Liver (tissue), 9 donors: Measurements from ENCODE around the gene TUBGCP6. TPM values are rescaled to one million over a fixed set of nuclear protein-coding genes. Genes with fewer than 3 reads are reported as not detected.

Experiments
- DNase-seq: peaks from one replicate; pipeline ENCODE4 v3.0.0-alpha.2; 2017; ENCODE audit warnings: low spot score
- H3K27ac ChIP-seq, 2 donors: one replicate each; pipeline ENCODE4 v1.7.0; 2013; ENCODE audit warnings: inconsistent platforms in 2 of 2, low read length in 2 of 2, control low read depth in 1 of 2, low read depth in 1 of 2, mild to moderate bottlenecking in 1 of 2
- H3K27me3 ChIP-seq, 4 donors: one replicate each; pipeline versions ENCODE4 v1.6.1 to v1.7.0; 2013; ENCODE audit warnings: low read length in 3 of 4, inconsistent platforms in 1 of 4, mild to moderate bottlenecking in 1 of 4, moderate library complexity in 1 of 4; ENCODE audit not compliant: control insufficient read depth in 4 of 4, insufficient read depth in 4 of 4
- H3K36me3 ChIP-seq, 4 donors: one replicate each; pipeline versions ENCODE4 v1.6.1 to v1.7.0; 2013; ENCODE audit warnings: low read length in 3 of 4, mild to moderate bottlenecking in 3 of 4, low read depth in 1 of 4, moderate library complexity in 1 of 4; ENCODE audit not compliant: control insufficient read depth in 4 of 4, insufficient read depth in 3 of 4
- H3K4me1 ChIP-seq, 4 donors: one replicate each; pipeline versions ENCODE4 v1.6.1 to v1.7.0; 2013; ENCODE audit warnings: low read length in 3 of 4, mild to moderate bottlenecking in 3 of 4, moderate library complexity in 1 of 4; ENCODE audit not compliant: control insufficient read depth in 4 of 4, insufficient read depth in 4 of 4
- H3K4me3 ChIP-seq, 3 donors: one replicate each; pipeline versions ENCODE4 v1.6.1 to v1.7.0; 2013; ENCODE audit warnings: low read length in 3 of 3, control low read depth in 1 of 3, low read depth in 1 of 3, mild to moderate bottlenecking in 1 of 3
- H3K9ac ChIP-seq, 2 donors: one replicate each; pipeline ENCODE4 v1.7.0; 2013; ENCODE audit warnings: low read length in 2 of 2, mild to moderate bottlenecking in 2 of 2, moderate library complexity in 2 of 2, control low read depth in 1 of 2, low read depth in 1 of 2
- H3K9me3 ChIP-seq, 4 donors: one replicate each; pipeline versions ENCODE4 v1.6.1 to v1.7.0; 2013; ENCODE audit warnings: low read length in 3 of 4; ENCODE audit not compliant: control insufficient read depth in 4 of 4
- EGR1 ChIP-seq, 2 donors: IDR thresholded peaks; 2 replicates each; pipeline ENCODE4 v1.6.1; 2016 to 2018; ENCODE audit warnings: antibody characterized with exemption in 2 of 2, low read depth in 2 of 2
- FOXA1 ChIP-seq: IDR thresholded peaks from 2 replicates; pipeline ENCODE4 v1.6.1; 2016; ENCODE audit warnings: antibody characterized with exemption
- FOXA2 ChIP-seq: IDR thresholded peaks from 2 replicates; pipeline ENCODE4 v1.6.1; 2016; ENCODE audit warnings: antibody characterized with exemption
- GABPA ChIP-seq, 2 donors: IDR thresholded peaks in 1 of 2; conservative IDR thresholded peaks in 1 of 2; 2 replicates each; pipeline ENCODE4 v1.6.1; 2016; ENCODE audit warnings: antibody characterized with exemption in 2 of 2, mild to moderate bottlenecking in 1 of 2, moderate library complexity in 1 of 2
- HNF4A ChIP-seq, 2 donors: conservative IDR thresholded peaks; 2 replicates each; pipeline ENCODE4 v1.6.1; 2016; ENCODE audit warnings: antibody characterized with exemption in 2 of 2, mild to moderate bottlenecking in 2 of 2
- HNF4G ChIP-seq: IDR thresholded peaks from 2 replicates; pipeline ENCODE4 v1.6.1; 2016; ENCODE audit warnings: antibody characterized with exemption
- JUND ChIP-seq, 2 donors: IDR thresholded peaks; 2 replicates each; pipeline ENCODE4 v1.6.1; 2016; ENCODE audit warnings: antibody characterized with exemption in 2 of 2
- NR2F2 ChIP-seq: IDR thresholded peaks from 2 replicates; pipeline ENCODE4 v1.6.1; 2016; ENCODE audit warnings: antibody characterized with exemption
- RAD21 ChIP-seq, 2 donors: IDR thresholded peaks; 2 replicates each; pipeline ENCODE4 v1.6.1; 2016; ENCODE audit warnings: antibody characterized with exemption in 2 of 2, mild to moderate bottlenecking in 2 of 2
- RXRA ChIP-seq, 2 donors: IDR thresholded peaks; 2 replicates each; pipeline ENCODE4 v1.6.1; 2017 to 2018; ENCODE audit warnings: antibody characterized with exemption in 2 of 2, mild to moderate bottlenecking in 1 of 2
- SP1 ChIP-seq: IDR thresholded peaks from 2 replicates; pipeline ENCODE4 v1.6.1; 2018; ENCODE audit warnings: antibody characterized with exemption, mild to moderate bottlenecking
- TAF1 ChIP-seq: conservative IDR thresholded peaks from 2 replicates; pipeline ENCODE4 v1.6.1; 2016; ENCODE audit warnings: antibody characterized with exemption, mild to moderate bottlenecking
- YY1 ChIP-seq: IDR thresholded peaks from 2 replicates; pipeline ENCODE4 v1.6.1; 2016; ENCODE audit warnings: antibody characterized with exemption, mild to moderate bottlenecking
- WGBS: extraction: QIAGEN DNeasy Blood & Tissue Kit; methylation state at CpG from one replicate; pipeline ENCODE4 v1.1.7; 2013; 5-methylcytosine and 5-hydroxymethylcytosine counted together
- polyA plus RNA-seq, 2 donors: library from polyadenylated mRNA; stranded (reverse) in 1 of 2; unstranded in 1 of 2; fragments of 200-250 nt in 1 of 2; fragments of >200 nt in 1 of 2; fragmentation: Nextera tagmentation in 1 of 2; extraction: Ambion mirVana in 1 of 2; gene quantifications; one replicate each; pipeline versions ENCODE4 v1.2.1 to v1.2.3, GENCODE V29; 2013 to 2015
- total RNA-seq, 2 donors: library from RNA; depleted of rRNA; stranded (reverse); fragments of >200 nt; gene quantifications; one replicate each; pipeline ENCODE4 v1.2.3, GENCODE V29; 2014
- TF ChIP-seq, protein P1 (sequence below): IDR thresholded peaks from 2 replicates; pipeline ENCODE4 v1.6.1; 2016; ENCODE audit warnings: antibody characterized with exemption, mild to moderate bottlenecking
- TF ChIP-seq, protein P2 (sequence below): IDR thresholded peaks from 2 replicates; pipeline ENCODE4 v1.6.1; 2016; ENCODE audit warnings: antibody characterized with exemption
- TF ChIP-seq, protein P3 (sequence below): fragments of 150-350 bp; IDR thresholded peaks from 2 replicates; pipeline ENCODE4 v1.5.1; 2017; ENCODE audit warnings: improper control_type of control experiment, low read depth, low read length; ENCODE audit not compliant: missing input control
- TF ChIP-seq, protein P4 (sequence below): IDR thresholded peaks from 2 replicates; pipeline ENCODE4 v1.6.1; 2016; ENCODE audit warnings: antibody characterized with exemption
- TF ChIP-seq, protein P5 (sequence below): IDR thresholded peaks from 2 replicates; pipeline ENCODE4 v1.6.1; 2016; ENCODE audit warnings: antibody characterized with exemption
- donor health status: healthy.
- donor health status: healthy.
- donor health status: healthy.
- donor health status: healthy.
- donor health status: healthy.

Gene TUBGCP6
- total and polyA plus RNA-seq, 4 donors: 9.3 to 31.7 (median 16.4) TPM

DNA sequence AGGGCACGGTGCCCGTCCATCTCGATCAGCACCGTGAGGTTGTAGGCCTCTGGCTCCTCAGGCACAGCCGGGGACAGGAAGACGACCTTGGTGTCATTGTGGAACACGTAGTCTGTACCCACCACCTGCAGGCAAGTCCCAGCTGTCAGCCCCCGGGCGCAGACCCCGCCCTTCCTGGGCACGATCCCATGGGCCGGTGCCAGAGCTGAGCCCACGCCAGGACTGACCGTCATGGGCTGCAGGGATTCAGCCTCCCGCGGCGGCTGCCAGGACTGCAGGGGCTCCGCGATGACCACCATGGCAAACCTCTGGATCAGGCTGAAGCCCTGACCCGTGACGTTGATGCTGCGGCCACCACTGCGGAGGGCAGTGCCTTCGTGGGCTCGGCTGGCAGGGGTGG, 37.1 kb upstream of the TUBGCP6 start:
- Histone ChIP-seq H3K4me3 (no peak overlapping the region), H3K36me3 (peaks cover 18 to 82% (median 40%) of the 10 kb centered on the region in 4 donors), H3K4me1 (no peaks in the 10 kb centered on the region), H3K9ac (no peak overlapping the region), H3K27me3 (no peaks in the 10 kb centered on the region), H3K27ac (no peak overlapping the region), H3K9me3 (no peaks in the 10 kb centered on the region)
- DNase-seq: no peak
- no peak for TF ChIP-seq NR2F2
- TF ChIP-seq, protein P1, sequence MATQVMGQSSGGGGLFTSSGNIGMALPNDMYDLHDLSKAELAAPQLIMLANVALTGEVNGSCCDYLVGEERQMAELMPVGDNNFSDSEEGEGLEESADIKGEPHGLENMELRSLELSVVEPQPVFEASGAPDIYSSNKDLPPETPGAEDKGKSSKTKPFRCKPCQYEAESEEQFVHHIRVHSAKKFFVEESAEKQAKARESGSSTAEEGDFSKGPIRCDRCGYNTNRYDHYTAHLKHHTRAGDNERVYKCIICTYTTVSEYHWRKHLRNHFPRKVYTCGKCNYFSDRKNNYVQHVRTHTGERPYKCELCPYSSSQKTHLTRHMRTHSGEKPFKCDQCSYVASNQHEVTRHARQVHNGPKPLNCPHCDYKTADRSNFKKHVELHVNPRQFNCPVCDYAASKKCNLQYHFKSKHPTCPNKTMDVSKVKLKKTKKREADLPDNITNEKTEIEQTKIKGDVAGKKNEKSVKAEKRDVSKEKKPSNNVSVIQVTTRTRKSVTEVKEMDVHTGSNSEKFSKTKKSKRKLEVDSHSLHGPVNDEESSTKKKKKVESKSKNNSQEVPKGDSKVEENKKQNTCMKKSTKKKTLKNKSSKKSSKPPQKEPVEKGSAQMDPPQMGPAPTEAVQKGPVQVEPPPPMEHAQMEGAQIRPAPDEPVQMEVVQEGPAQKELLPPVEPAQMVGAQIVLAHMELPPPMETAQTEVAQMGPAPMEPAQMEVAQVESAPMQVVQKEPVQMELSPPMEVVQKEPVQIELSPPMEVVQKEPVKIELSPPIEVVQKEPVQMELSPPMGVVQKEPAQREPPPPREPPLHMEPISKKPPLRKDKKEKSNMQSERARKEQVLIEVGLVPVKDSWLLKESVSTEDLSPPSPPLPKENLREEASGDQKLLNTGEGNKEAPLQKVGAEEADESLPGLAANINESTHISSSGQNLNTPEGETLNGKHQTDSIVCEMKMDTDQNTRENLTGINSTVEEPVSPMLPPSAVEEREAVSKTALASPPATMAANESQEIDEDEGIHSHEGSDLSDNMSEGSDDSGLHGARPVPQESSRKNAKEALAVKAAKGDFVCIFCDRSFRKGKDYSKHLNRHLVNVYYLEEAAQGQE: no peak
- TF ChIP-seq SP1: no peak
- no peak for TF ChIP-seq EGR1 (IDR thresholded peaks at IDR 0.05; ENCODE audit: low read depth in 2 of 2)
- no peak for TF ChIP-seq YY1
- TF ChIP-seq RAD21 (IDR thresholded peaks at IDR 0.05): no peak
- TF ChIP-seq, protein P2, sequence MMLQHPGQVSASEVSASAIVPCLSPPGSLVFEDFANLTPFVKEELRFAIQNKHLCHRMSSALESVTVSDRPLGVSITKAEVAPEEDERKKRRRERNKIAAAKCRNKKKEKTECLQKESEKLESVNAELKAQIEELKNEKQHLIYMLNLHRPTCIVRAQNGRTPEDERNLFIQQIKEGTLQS: no peak
- no peak for TF ChIP-seq TAF1
- TF ChIP-seq, protein P3, sequence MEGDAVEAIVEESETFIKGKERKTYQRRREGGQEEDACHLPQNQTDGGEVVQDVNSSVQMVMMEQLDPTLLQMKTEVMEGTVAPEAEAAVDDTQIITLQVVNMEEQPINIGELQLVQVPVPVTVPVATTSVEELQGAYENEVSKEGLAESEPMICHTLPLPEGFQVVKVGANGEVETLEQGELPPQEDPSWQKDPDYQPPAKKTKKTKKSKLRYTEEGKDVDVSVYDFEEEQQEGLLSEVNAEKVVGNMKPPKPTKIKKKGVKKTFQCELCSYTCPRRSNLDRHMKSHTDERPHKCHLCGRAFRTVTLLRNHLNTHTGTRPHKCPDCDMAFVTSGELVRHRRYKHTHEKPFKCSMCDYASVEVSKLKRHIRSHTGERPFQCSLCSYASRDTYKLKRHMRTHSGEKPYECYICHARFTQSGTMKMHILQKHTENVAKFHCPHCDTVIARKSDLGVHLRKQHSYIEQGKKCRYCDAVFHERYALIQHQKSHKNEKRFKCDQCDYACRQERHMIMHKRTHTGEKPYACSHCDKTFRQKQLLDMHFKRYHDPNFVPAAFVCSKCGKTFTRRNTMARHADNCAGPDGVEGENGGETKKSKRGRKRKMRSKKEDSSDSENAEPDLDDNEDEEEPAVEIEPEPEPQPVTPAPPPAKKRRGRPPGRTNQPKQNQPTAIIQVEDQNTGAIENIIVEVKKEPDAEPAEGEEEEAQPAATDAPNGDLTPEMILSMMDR: no peak
- TF ChIP-seq HNF4G: no peak
- no peak for TF ChIP-seq JUND (IDR thresholded peaks at IDR 0.05)
- no peak for TF ChIP-seq HNF4A (conservative IDR thresholded peaks at IDR 0.05)
- TF ChIP-seq RXRA (IDR thresholded peaks at IDR 0.05): no peak
- no peak for TF ChIP-seq FOXA2
- no peak for TF ChIP-seq FOXA1
- no peak for TF ChIP-seq GABPA (IDR thresholded peaks at IDR 0.05 in 1 of 2, conservative IDR thresholded peaks at IDR 0.05 in 1 of 2)
- TF ChIP-seq, protein P4, sequence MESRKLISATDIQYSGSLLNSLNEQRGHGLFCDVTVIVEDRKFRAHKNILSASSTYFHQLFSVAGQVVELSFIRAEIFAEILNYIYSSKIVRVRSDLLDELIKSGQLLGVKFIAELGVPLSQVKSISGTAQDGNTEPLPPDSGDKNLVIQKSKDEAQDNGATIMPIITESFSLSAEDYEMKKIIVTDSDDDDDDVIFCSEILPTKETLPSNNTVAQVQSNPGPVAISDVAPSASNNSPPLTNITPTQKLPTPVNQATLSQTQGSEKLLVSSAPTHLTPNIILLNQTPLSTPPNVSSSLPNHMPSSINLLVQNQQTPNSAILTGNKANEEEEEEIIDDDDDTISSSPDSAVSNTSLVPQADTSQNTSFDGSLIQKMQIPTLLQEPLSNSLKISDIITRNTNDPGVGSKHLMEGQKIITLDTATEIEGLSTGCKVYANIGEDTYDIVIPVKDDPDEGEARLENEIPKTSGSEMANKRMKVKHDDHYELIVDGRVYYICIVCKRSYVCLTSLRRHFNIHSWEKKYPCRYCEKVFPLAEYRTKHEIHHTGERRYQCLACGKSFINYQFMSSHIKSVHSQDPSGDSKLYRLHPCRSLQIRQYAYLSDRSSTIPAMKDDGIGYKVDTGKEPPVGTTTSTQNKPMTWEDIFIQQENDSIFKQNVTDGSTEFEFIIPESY: no peak
- TF ChIP-seq, protein P5, sequence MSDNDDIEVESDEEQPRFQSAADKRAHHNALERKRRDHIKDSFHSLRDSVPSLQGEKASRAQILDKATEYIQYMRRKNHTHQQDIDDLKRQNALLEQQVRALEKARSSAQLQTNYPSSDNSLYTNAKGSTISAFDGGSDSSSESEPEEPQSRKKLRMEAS: no peak
- WGBS: 82% methylated on average over 25 of the region's 25 CpGs
